Neural progenitor cell (in vitro differentiated cells): ENCODE results near the gene TRABD2B.

Experiments used
- EZH2 ChIP-seq: fragments of 200-600 bp; sonication (generic); IDR thresholded peaks from 2 replicates; pipeline ENCODE4 v1.6.1; 2017; ENCODE audit warnings: antibody characterized with exemption, mild to moderate bottlenecking, moderate library complexity
- EZH2phosphoT487 ChIP-seq: fragments of 200-600 bp; sonication (generic); IDR thresholded peaks from 2 replicates; pipeline ENCODE4 v1.6.1; 2017; ENCODE audit warnings: antibody characterized with exemption
- TF ChIP-seq, protein P1 (sequence below): fragments of 200-600 bp; sonication (generic); IDR thresholded peaks from 2 replicates; pipeline ENCODE4 v1.5.1; 2017; ENCODE audit warnings: antibody characterized with exemption, mild to moderate bottlenecking

DNA sequence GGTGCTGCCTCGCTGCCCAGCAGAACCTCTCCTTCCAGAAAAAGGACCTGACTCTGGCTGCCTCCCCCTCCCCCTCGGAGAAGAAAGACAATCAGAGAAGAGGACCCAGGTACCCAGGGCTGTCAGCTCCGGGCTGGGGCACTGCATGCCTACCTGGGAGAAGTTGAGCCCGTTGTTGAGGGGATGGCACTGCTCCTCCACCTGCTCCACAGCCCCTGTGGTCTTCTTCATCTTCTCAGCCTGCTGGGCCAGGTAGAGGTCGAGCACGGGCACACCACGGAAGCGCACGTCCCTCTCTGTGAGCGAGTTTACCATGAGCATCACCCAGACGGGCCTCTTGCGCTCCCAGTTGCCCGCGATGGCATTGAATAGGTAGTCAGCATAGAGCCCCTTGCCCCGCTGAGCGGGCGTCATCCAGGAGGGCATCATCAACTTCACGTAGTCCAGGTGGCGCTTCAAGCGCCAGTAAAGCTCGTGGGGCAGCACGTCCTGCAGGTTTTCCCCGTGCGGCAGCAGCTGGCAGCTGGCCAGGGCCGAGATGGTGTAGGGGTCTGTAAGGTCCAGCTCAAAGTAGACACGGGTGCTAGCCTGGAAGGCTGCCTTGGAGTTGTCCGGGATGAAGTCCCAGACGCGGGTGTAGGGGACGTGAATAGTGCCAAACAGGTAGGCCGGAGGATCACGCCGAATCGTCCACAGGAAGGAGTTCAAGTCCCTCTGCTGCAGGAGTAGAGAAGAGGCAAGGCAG, 3.1 kb downstream of the TRABD2B start:
- TF ChIP-seq, protein P1, sequence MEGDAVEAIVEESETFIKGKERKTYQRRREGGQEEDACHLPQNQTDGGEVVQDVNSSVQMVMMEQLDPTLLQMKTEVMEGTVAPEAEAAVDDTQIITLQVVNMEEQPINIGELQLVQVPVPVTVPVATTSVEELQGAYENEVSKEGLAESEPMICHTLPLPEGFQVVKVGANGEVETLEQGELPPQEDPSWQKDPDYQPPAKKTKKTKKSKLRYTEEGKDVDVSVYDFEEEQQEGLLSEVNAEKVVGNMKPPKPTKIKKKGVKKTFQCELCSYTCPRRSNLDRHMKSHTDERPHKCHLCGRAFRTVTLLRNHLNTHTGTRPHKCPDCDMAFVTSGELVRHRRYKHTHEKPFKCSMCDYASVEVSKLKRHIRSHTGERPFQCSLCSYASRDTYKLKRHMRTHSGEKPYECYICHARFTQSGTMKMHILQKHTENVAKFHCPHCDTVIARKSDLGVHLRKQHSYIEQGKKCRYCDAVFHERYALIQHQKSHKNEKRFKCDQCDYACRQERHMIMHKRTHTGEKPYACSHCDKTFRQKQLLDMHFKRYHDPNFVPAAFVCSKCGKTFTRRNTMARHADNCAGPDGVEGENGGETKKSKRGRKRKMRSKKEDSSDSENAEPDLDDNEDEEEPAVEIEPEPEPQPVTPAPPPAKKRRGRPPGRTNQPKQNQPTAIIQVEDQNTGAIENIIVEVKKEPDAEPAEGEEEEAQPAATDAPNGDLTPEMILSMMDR = no peak
- no peak for TF ChIP-seq EZH2phosphoT487
- no peak for TF ChIP-seq EZH2
